Liver (tissue), 9 donors: ENCODE results near the gene PIK3R3. TPM values are rescaled to one million over a fixed set of nuclear protein-coding genes. Genes with fewer than 3 reads are reported as not detected.

Source experiments
- DNase-seq: peaks from one replicate; pipeline ENCODE4 v3.0.0-alpha.2; 2017; ENCODE audit warnings: low spot score
- H3K27ac ChIP-seq, 2 donors: one replicate each; pipeline ENCODE4 v1.7.0; 2013; ENCODE audit warnings: inconsistent platforms in 2 of 2, low read length in 2 of 2, control low read depth in 1 of 2, low read depth in 1 of 2, mild to moderate bottlenecking in 1 of 2
- H3K27me3 ChIP-seq, 4 donors: one replicate each; pipeline versions ENCODE4 v1.6.1 to v1.7.0; 2013; ENCODE audit warnings: low read length in 3 of 4, inconsistent platforms in 1 of 4, mild to moderate bottlenecking in 1 of 4, moderate library complexity in 1 of 4; ENCODE audit not compliant: control insufficient read depth in 4 of 4, insufficient read depth in 4 of 4
- H3K36me3 ChIP-seq, 4 donors: one replicate each; pipeline versions ENCODE4 v1.6.1 to v1.7.0; 2013; ENCODE audit warnings: low read length in 3 of 4, mild to moderate bottlenecking in 3 of 4, low read depth in 1 of 4, moderate library complexity in 1 of 4; ENCODE audit not compliant: control insufficient read depth in 4 of 4, insufficient read depth in 3 of 4
- H3K4me1 ChIP-seq, 4 donors: one replicate each; pipeline versions ENCODE4 v1.6.1 to v1.7.0; 2013; ENCODE audit warnings: low read length in 3 of 4, mild to moderate bottlenecking in 3 of 4, moderate library complexity in 1 of 4; ENCODE audit not compliant: control insufficient read depth in 4 of 4, insufficient read depth in 4 of 4
- H3K4me3 ChIP-seq, 3 donors: one replicate each; pipeline versions ENCODE4 v1.6.1 to v1.7.0; 2013; ENCODE audit warnings: low read length in 3 of 3, control low read depth in 1 of 3, low read depth in 1 of 3, mild to moderate bottlenecking in 1 of 3
- H3K9ac ChIP-seq, 2 donors: one replicate each; pipeline ENCODE4 v1.7.0; 2013; ENCODE audit warnings: low read length in 2 of 2, mild to moderate bottlenecking in 2 of 2, moderate library complexity in 2 of 2, control low read depth in 1 of 2, low read depth in 1 of 2
- H3K9me3 ChIP-seq, 4 donors: one replicate each; pipeline versions ENCODE4 v1.6.1 to v1.7.0; 2013; ENCODE audit warnings: low read length in 3 of 4; ENCODE audit not compliant: control insufficient read depth in 4 of 4
- EGR1 ChIP-seq, 2 donors: IDR thresholded peaks; 2 replicates each; pipeline ENCODE4 v1.6.1; 2016 to 2018; ENCODE audit warnings: antibody characterized with exemption in 2 of 2, low read depth in 2 of 2
- FOXA1 ChIP-seq: IDR thresholded peaks from 2 replicates; pipeline ENCODE4 v1.6.1; 2016; ENCODE audit warnings: antibody characterized with exemption
- FOXA2 ChIP-seq: IDR thresholded peaks from 2 replicates; pipeline ENCODE4 v1.6.1; 2016; ENCODE audit warnings: antibody characterized with exemption
- GABPA ChIP-seq, 2 donors: IDR thresholded peaks in 1 of 2; conservative IDR thresholded peaks in 1 of 2; 2 replicates each; pipeline ENCODE4 v1.6.1; 2016; ENCODE audit warnings: antibody characterized with exemption in 2 of 2, mild to moderate bottlenecking in 1 of 2, moderate library complexity in 1 of 2
- HNF4A ChIP-seq, 2 donors: conservative IDR thresholded peaks; 2 replicates each; pipeline ENCODE4 v1.6.1; 2016; ENCODE audit warnings: antibody characterized with exemption in 2 of 2, mild to moderate bottlenecking in 2 of 2
- HNF4G ChIP-seq: IDR thresholded peaks from 2 replicates; pipeline ENCODE4 v1.6.1; 2016; ENCODE audit warnings: antibody characterized with exemption
- JUND ChIP-seq, 2 donors: IDR thresholded peaks; 2 replicates each; pipeline ENCODE4 v1.6.1; 2016; ENCODE audit warnings: antibody characterized with exemption in 2 of 2
- NR2F2 ChIP-seq: IDR thresholded peaks from 2 replicates; pipeline ENCODE4 v1.6.1; 2016; ENCODE audit warnings: antibody characterized with exemption
- RAD21 ChIP-seq, 2 donors: IDR thresholded peaks; 2 replicates each; pipeline ENCODE4 v1.6.1; 2016; ENCODE audit warnings: antibody characterized with exemption in 2 of 2, mild to moderate bottlenecking in 2 of 2
- RXRA ChIP-seq, 2 donors: IDR thresholded peaks; 2 replicates each; pipeline ENCODE4 v1.6.1; 2017 to 2018; ENCODE audit warnings: antibody characterized with exemption in 2 of 2, mild to moderate bottlenecking in 1 of 2
- SP1 ChIP-seq: IDR thresholded peaks from 2 replicates; pipeline ENCODE4 v1.6.1; 2018; ENCODE audit warnings: antibody characterized with exemption, mild to moderate bottlenecking
- TAF1 ChIP-seq: conservative IDR thresholded peaks from 2 replicates; pipeline ENCODE4 v1.6.1; 2016; ENCODE audit warnings: antibody characterized with exemption, mild to moderate bottlenecking
- YY1 ChIP-seq: IDR thresholded peaks from 2 replicates; pipeline ENCODE4 v1.6.1; 2016; ENCODE audit warnings: antibody characterized with exemption, mild to moderate bottlenecking
- WGBS: extraction: QIAGEN DNeasy Blood & Tissue Kit; methylation state at CpG from one replicate; pipeline ENCODE4 v1.1.7; 2013; 5-methylcytosine and 5-hydroxymethylcytosine counted together
- polyA plus RNA-seq, 2 donors: library from polyadenylated mRNA; stranded (reverse) in 1 of 2; unstranded in 1 of 2; fragments of 200-250 nt in 1 of 2; fragments of >200 nt in 1 of 2; fragmentation: Nextera tagmentation in 1 of 2; extraction: Ambion mirVana in 1 of 2; gene quantifications; one replicate each; pipeline versions ENCODE4 v1.2.1 to v1.2.3, GENCODE V29; 2013 to 2015
- total RNA-seq, 2 donors: library from RNA; depleted of rRNA; stranded (reverse); fragments of >200 nt; gene quantifications; one replicate each; pipeline ENCODE4 v1.2.3, GENCODE V29; 2014
- TF ChIP-seq, protein P1 (sequence below): IDR thresholded peaks from 2 replicates; pipeline ENCODE4 v1.6.1; 2016; ENCODE audit warnings: antibody characterized with exemption, mild to moderate bottlenecking
- TF ChIP-seq, protein P2 (sequence below): IDR thresholded peaks from 2 replicates; pipeline ENCODE4 v1.6.1; 2016; ENCODE audit warnings: antibody characterized with exemption
- TF ChIP-seq, protein P3 (sequence below): IDR thresholded peaks from 2 replicates; pipeline ENCODE4 v1.6.1; 2016; ENCODE audit warnings: antibody characterized with exemption
- TF ChIP-seq, protein P4 (sequence below): fragments of 150-350 bp; IDR thresholded peaks from 2 replicates; pipeline ENCODE4 v1.5.1; 2017; ENCODE audit warnings: improper control_type of control experiment, low read depth, low read length; ENCODE audit not compliant: missing input control
- TF ChIP-seq, protein P5 (sequence below): IDR thresholded peaks from 2 replicates; pipeline ENCODE4 v1.6.1; 2016; ENCODE audit warnings: antibody characterized with exemption
- donor health status: healthy.
- donor health status: healthy.
- donor health status: healthy.
- donor health status: healthy.
- donor health status: healthy.

The PIK3R3 gene
- total and polyA plus RNA-seq, 4 donors, result 1.5 to 4.6 (median 2.7) TPM

DNA sequence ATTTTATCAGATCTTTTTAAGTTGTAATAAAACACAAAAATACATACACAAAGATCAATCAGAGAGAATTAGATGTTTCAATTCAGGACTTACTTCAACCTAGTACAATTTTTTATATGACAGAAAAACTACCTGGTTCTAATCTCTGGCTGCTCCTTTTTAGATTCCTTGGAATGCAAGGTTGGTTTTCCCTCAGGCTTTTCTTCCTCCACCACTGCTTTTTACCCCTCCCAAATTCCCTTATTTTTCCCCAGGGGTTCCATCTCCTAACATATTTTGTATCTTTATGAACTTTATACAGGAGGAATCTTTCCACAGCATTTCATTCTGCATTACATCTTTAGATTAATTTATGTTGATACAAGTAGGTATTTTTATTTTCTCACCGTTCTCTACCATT lies 33.2 kb downstream of the PIK3R3 start:
- H3K4me3 ChIP-seq, result no peak overlapping the region
- no peaks in the 10 kb centered on the region for H3K27me3 ChIP-seq
- no peaks in the 10 kb centered on the region for H3K4me1 ChIP-seq
- TF ChIP-seq YY1, result no peak
- TF ChIP-seq HNF4G, result no peak
- TF ChIP-seq HNF4A (conservative IDR thresholded peaks at IDR 0.05), result no peak
- TF ChIP-seq EGR1 (IDR thresholded peaks at IDR 0.05; ENCODE audit: low read depth in 2 of 2), result no peak
- TF ChIP-seq TAF1, result no peak
- TF ChIP-seq GABPA (IDR thresholded peaks at IDR 0.05 in 1 of 2, conservative IDR thresholded peaks at IDR 0.05 in 1 of 2), result no peak
- no peak for TF ChIP-seq NR2F2
- TF ChIP-seq, protein P1, sequence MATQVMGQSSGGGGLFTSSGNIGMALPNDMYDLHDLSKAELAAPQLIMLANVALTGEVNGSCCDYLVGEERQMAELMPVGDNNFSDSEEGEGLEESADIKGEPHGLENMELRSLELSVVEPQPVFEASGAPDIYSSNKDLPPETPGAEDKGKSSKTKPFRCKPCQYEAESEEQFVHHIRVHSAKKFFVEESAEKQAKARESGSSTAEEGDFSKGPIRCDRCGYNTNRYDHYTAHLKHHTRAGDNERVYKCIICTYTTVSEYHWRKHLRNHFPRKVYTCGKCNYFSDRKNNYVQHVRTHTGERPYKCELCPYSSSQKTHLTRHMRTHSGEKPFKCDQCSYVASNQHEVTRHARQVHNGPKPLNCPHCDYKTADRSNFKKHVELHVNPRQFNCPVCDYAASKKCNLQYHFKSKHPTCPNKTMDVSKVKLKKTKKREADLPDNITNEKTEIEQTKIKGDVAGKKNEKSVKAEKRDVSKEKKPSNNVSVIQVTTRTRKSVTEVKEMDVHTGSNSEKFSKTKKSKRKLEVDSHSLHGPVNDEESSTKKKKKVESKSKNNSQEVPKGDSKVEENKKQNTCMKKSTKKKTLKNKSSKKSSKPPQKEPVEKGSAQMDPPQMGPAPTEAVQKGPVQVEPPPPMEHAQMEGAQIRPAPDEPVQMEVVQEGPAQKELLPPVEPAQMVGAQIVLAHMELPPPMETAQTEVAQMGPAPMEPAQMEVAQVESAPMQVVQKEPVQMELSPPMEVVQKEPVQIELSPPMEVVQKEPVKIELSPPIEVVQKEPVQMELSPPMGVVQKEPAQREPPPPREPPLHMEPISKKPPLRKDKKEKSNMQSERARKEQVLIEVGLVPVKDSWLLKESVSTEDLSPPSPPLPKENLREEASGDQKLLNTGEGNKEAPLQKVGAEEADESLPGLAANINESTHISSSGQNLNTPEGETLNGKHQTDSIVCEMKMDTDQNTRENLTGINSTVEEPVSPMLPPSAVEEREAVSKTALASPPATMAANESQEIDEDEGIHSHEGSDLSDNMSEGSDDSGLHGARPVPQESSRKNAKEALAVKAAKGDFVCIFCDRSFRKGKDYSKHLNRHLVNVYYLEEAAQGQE, result no peak
- no peak for TF ChIP-seq FOXA1
- TF ChIP-seq RAD21 (IDR thresholded peaks at IDR 0.05), result no peak
- TF ChIP-seq, protein P2, sequence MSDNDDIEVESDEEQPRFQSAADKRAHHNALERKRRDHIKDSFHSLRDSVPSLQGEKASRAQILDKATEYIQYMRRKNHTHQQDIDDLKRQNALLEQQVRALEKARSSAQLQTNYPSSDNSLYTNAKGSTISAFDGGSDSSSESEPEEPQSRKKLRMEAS, result no peak
- TF ChIP-seq JUND (IDR thresholded peaks at IDR 0.05), result no peak
- no peak for TF ChIP-seq FOXA2
- no peak for TF ChIP-seq RXRA (IDR thresholded peaks at IDR 0.05)
- no peak for TF ChIP-seq SP1
- TF ChIP-seq, protein P3, sequence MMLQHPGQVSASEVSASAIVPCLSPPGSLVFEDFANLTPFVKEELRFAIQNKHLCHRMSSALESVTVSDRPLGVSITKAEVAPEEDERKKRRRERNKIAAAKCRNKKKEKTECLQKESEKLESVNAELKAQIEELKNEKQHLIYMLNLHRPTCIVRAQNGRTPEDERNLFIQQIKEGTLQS, result no peak
- TF ChIP-seq, protein P4, sequence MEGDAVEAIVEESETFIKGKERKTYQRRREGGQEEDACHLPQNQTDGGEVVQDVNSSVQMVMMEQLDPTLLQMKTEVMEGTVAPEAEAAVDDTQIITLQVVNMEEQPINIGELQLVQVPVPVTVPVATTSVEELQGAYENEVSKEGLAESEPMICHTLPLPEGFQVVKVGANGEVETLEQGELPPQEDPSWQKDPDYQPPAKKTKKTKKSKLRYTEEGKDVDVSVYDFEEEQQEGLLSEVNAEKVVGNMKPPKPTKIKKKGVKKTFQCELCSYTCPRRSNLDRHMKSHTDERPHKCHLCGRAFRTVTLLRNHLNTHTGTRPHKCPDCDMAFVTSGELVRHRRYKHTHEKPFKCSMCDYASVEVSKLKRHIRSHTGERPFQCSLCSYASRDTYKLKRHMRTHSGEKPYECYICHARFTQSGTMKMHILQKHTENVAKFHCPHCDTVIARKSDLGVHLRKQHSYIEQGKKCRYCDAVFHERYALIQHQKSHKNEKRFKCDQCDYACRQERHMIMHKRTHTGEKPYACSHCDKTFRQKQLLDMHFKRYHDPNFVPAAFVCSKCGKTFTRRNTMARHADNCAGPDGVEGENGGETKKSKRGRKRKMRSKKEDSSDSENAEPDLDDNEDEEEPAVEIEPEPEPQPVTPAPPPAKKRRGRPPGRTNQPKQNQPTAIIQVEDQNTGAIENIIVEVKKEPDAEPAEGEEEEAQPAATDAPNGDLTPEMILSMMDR, result no peak
- TF ChIP-seq, protein P5, sequence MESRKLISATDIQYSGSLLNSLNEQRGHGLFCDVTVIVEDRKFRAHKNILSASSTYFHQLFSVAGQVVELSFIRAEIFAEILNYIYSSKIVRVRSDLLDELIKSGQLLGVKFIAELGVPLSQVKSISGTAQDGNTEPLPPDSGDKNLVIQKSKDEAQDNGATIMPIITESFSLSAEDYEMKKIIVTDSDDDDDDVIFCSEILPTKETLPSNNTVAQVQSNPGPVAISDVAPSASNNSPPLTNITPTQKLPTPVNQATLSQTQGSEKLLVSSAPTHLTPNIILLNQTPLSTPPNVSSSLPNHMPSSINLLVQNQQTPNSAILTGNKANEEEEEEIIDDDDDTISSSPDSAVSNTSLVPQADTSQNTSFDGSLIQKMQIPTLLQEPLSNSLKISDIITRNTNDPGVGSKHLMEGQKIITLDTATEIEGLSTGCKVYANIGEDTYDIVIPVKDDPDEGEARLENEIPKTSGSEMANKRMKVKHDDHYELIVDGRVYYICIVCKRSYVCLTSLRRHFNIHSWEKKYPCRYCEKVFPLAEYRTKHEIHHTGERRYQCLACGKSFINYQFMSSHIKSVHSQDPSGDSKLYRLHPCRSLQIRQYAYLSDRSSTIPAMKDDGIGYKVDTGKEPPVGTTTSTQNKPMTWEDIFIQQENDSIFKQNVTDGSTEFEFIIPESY, result no peak
- H3K27ac ChIP-seq, result no peak overlapping the region
- no peaks in the 10 kb centered on the region for H3K9me3 ChIP-seq
- no peak overlapping the region for H3K9ac ChIP-seq
- no peak for DNase-seq
- H3K36me3 ChIP-seq, result no peaks in the 10 kb centered on the region
- WGBS, result 96% methylated on average over 1 of the region's 1 CpG
